Esophagus (tissue), 2 donors: ENCODE results near the gene IFT122. TPM values are rescaled to one million over a fixed set of nuclear protein-coding genes. Genes with fewer than 3 reads are reported as not detected.
"Not testable (repeated sequence)": the region's sequence is repeated elsewhere in the genome, so short reads cannot be mapped to it uniquely, and the experiment has no call there.

Experiments used
- H3K27ac ChIP-seq, 2 donors: one replicate each; pipeline ENCODE4 v1.5.1; 2013; ENCODE audit warnings: low read depth in 2 of 2, mild to moderate bottlenecking in 2 of 2, inconsistent platforms in 1 of 2, low read length in 1 of 2, moderate library complexity in 1 of 2
- H3K27me3 ChIP-seq, 2 donors: one replicate each; pipeline ENCODE4 v1.6.1; 2013; ENCODE audit warnings: low read length in 2 of 2, control low read depth in 1 of 2, mild to moderate bottlenecking in 1 of 2; ENCODE audit not compliant: insufficient read depth in 2 of 2, control insufficient read depth in 1 of 2
- H3K36me3 ChIP-seq, 2 donors: one replicate each; pipeline ENCODE4 v1.6.1; 2013; ENCODE audit warnings: low read length in 1 of 2; ENCODE audit not compliant: control insufficient read depth in 2 of 2, insufficient read depth in 2 of 2
- H3K4me1 ChIP-seq, 2 donors: one replicate each; pipeline ENCODE4 v1.6.1; 2013; ENCODE audit warnings: low read length in 1 of 2; ENCODE audit not compliant: control insufficient read depth in 2 of 2, insufficient read depth in 2 of 2
- H3K4me3 ChIP-seq, 2 donors: one replicate each; pipeline ENCODE4 v1.5.1; 2013; ENCODE audit warnings: low read length in 2 of 2, mild to moderate bottlenecking in 2 of 2, low read depth in 1 of 2, moderate library complexity in 1 of 2
- H3K9me3 ChIP-seq, 2 donors: one replicate each; pipeline ENCODE4 v1.6.1; 2013; ENCODE audit warnings: mild to moderate bottlenecking in 2 of 2, low read depth in 1 of 2, low read length in 1 of 2, moderate library complexity in 1 of 2; ENCODE audit not compliant: control insufficient read depth in 2 of 2, insufficient read depth in 1 of 2
- WGBS, 2 donors: extraction: QIAGEN DNeasy Blood & Tissue Kit; methylation state at CpG; one replicate each; pipeline ENCODE4 v1.1.7; 2013; 5-methylcytosine and 5-hydroxymethylcytosine counted together
- polyA plus RNA-seq, 2 donors: library from polyadenylated mRNA; stranded (reverse); fragments of 200-250 nt; gene quantifications; one replicate each; pipeline ENCODE4 v1.2.3, GENCODE V29; 2013
- donor health status: healthy with polysubstance abuse.
- donor health status: Bipolar disorder and iron deficiency.

Gene IFT122
- polyA plus RNA-seq, 2 donors, result 5.5 to 6.2 TPM

DNA sequence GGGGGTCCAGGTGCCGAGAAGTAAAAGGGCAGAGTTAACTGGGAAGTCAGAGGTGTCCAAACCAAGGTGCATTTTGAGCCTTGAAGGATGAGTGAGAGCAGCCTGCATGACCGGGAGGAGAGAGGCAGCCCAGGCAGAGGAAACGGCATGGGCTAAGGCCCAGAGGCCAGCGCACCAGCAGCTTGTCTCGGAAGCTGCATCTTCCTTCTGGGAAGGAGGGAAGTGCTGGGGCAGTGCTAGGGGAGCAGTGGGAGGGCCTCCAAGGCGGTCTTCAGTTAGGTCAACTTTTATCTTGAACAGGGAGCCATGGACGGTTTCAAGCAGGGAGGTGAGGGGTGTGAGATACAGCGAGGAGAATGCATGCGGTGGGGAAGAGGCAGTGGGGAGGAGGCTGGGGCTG lies 104.0 kb downstream of the IFT122 start:
- no peaks in the 10 kb centered on the region for H3K4me1 ChIP-seq
- WGBS, 2 donors, result 88 to 89% methylated on average over 9 of the region's 9 CpGs
- no peak overlapping the region for H3K27ac ChIP-seq
- no peaks in the 10 kb centered on the region for H3K9me3 ChIP-seq
- no peaks in the 10 kb centered on the region for H3K27me3 ChIP-seq
- H3K4me3 ChIP-seq, result no peak overlapping the region
- no peaks in the 10 kb centered on the region for H3K36me3 ChIP-seq

DNA sequence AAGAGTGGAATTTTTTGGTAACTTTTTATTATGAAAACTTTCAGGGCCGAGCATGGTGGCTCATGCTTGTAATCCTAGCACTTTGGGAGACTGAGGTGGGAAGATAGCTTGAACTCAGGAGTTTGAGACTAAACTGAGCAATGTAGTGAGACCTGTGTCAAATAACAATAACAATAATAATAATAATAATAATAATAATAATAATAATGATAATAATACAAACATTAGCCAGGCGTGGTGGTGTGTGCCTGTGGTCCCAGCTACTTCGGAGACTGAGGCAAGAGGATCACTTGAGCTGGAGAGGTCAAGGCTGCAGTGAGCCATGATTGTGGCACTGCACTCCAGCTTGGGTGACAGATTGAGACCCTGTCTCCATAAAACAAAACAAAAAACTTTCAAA lies 105.9 kb downstream of the IFT122 start:
- H3K36me3 ChIP-seq, H3K27me3 ChIP-seq, H3K4me3 ChIP-seq, H3K4me1 ChIP-seq, H3K9me3 ChIP-seq, H3K27ac ChIP-seq: not testable (repeated sequence)
- WGBS, 2 donors, result 92 to 93% methylated on average over 3 of the region's 3 CpGs

DNA sequence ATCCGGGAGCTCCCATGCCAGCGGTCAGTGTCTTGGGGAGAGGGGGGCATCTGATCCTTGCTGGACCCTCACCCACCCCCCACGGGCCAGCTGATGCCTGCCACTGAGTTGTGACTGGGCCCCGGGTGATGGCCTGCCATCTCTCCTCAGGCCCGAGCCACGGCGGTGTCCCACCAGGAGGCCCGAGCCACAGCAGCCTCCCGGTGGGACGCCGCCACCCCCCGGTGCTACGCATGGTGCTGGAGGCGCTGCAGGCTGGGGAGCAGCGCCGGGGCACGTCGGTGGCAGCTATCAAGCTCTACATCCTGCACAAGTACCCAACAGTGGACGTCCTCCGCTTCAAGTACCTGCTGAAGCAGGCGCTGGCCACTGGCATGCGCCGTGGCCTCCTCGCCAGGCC lies 107.2 kb downstream of the IFT122 start:
- no peak overlapping the region for H3K4me3 ChIP-seq
- no peaks in the 10 kb centered on the region for H3K27me3 ChIP-seq
- WGBS, 2 donors, result 96% methylated on average over 24 of the region's 24 CpGs
- H3K9me3 ChIP-seq, result no peaks in the 10 kb centered on the region
- no peaks in the 10 kb centered on the region for H3K36me3 ChIP-seq
- no peak overlapping the region for H3K27ac ChIP-seq
- H3K4me1 ChIP-seq, result no peaks in the 10 kb centered on the region

DNA sequence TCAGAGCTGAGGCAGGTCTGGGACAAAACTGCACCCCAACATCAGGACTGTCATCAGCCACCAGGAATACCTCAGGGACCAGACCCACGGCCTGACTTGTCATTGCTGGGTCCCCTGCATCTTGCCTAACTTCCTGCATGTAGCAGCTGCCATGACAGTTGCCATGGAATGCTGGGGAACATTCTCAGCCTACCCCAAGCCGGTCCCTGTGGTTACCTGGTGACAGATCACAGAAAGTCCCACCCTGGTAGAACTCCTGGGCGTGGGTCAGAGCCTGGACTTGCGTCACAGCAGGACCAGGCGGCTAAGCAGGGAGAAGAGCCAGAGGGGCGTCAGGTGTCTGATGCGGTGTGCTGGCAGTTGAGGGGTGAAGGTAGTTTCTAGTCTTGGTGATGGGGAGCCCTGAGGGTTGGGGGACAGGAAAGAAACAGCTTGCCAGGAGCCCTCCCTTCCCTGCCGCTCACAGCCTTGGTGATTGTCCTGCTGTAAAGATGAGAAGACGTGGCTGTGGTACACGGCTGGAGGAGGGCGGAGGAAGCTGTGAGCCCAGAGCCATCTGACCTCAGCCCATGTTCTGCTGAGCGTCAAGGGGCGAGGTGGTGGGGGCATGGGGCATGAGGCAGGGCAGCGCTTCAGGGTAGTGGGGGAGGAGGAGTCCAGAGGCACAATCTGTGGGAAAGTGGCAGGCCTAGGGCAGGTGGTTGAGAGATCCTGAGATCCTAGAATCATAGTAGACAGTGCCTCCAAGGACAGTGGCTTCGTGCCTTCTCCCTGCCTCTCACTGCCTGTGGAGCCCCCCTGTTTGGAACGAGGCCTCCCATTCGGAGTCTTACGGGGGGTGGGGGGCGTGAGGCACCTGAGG lies 108.3 kb downstream of the IFT122 start:
- WGBS, 2 donors, result 82 to 85% methylated on average over 19 of the region's 19 CpGs

DNA sequence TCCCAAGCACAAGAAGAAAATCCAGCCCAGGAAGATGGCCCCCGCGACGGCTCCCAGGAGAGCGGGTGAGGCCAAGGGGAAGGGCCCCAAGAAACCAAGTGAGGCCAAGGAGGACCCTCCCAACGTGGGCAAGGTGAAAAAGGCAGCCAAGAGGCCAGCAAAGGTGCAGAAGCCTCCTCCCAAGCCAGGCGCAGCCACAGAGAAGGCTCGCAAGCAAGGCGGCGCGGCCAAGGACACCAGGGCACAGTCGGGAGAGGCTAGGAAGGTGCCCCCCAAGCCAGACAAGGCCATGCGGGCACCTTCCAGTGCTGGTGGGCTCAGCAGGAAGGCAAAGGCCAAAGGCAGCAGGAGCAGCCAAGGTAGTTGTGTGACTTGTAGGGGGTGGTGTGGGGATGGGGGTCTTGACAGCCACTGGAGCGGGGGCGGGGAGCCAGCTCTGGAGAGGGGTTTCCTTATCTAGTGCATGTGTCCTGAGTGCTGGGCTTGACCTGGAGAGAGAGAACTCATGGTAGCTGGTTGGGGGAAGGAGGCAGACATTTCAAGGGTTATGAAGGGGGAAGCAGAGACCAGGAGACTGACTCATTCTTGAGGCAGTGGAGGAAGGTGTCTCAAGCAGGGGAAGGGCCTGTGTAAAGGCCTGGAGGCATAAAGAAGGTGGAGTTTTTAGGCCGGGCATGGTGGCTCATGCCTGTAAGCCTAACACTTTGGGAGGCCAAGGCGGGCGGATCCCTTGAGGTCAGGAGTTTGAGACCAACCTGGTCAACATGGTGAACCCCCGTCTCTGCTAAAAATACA lies 109.2 kb downstream of the IFT122 start:
- H3K4me3 ChIP-seq, result no peak overlapping the region
- 89 to 91% methylated on average over 18 of the region's 18 CpGs for WGBS, 2 donors
- no peaks in the 10 kb centered on the region for H3K36me3 ChIP-seq
- H3K27me3 ChIP-seq, result no peaks in the 10 kb centered on the region
- H3K27ac ChIP-seq, result no peak overlapping the region
- no peaks in the 10 kb centered on the region for H3K4me1 ChIP-seq
- no peaks in the 10 kb centered on the region for H3K9me3 ChIP-seq

More for the DNA sequence above, 108.3 kb downstream of the IFT122 start:
- Histone ChIP-seq H3K27ac (no peak overlapping the region), H3K9me3 (no peaks in the 10 kb centered on the region), H3K27me3 (no peaks in the 10 kb centered on the region), H3K4me3 (no peak overlapping the region), H3K36me3 (no peaks in the 10 kb centered on the region), H3K4me1 (no peaks in the 10 kb centered on the region)

DNA sequence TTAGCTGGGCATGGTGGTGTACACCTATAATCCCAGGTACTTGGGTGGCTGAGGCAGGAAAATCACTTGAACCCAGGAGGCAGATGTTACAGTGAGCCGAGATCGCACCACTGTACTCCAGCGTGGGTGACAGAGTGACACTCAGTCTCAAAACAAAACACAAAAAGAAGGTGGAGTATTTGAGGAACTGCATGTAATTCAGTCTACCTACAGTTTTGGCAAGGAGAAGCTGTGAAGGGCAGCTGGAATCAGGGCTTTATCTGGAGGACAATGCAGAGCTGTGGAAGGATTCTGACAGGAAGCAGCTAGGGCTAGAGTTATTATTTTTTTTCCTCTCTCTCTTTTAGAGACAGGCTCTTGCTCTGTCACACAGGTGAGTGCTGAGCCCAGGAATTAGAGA lies 109.8 kb downstream of the IFT122 start:
- Histone ChIP-seq H3K27me3 (no peaks in the 10 kb centered on the region), H3K4me1 (no peaks in the 10 kb centered on the region), H3K4me3 (no peak overlapping the region), H3K27ac (no peak overlapping the region), H3K9me3 (no peaks in the 10 kb centered on the region), H3K36me3 (no peaks in the 10 kb centered on the region)
- WGBS, 2 donors, result 93% methylated on average over 3 of the region's 3 CpGs

DNA sequence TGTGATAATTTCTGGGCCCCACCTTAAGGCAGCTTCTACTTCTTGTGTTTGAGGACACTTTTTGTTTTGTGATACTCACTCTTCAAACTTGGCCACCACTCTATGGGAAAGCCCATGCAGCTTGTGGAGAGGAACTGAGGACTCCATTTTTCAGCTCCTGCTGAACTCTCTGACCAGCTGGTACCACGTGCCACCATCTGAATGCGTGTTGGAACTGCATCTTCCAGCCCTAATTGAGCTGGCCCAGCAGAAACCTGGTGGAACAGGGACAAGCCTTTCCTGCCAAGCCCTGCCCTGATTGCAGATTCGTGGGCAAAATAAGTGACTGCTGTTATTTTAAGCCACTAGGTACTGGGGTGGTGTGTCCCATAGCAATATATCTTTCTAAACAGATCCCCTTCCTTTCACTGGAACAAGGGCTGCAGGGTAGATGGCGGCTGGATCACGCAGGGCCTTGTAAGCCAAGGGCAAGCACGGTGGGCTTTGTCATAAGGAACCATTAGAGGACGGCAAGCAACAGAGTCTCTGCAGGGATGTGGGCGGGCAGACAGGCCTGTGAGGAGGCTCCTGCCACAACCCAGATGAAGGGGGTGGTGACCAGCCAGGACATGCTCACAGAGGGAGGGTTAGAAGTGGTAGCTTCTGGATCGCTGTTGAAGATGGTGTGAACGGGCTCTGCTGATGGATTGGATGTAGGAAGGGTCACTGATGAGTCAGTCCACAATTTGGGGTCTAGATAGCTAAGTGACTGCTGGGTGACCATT lies 112.4 kb downstream of the IFT122 start:
- Histone ChIP-seq H3K4me1 (peaks cover 3% of the 10 kb centered on the region in 2 donors), H3K27me3 (no peaks in the 10 kb centered on the region), H3K36me3 (peaks cover 0 to 2% of the 10 kb centered on the region in 2 donors), H3K9me3 (no peaks in the 10 kb centered on the region), H3K4me3 (no peak overlapping the region), H3K27ac (no peak overlapping the region)
- 68 to 69% methylated on average over 10 of the region's 10 CpGs for WGBS, 2 donors

DNA sequence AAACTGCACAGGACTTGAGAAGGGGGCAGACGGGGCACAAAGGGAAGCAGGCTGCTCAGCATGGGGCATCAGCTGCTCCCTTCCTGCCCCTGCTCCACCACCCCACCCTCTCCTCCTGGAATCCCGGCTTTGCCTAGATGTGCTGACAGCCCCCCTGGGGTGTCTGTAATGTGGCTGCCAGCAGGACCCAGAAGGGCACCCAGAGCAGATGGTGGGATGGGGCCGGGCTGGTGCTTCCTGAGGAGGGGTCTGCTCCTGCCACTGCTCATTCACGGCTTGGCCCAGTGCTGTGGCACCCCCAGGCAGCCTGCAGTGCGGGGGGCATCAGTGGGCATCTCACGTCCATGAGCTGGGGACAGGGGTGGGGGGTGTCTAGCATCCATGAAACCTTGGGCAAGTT lies 113.1 kb downstream of the IFT122 start:
- Histone ChIP-seq H3K36me3 (peaks cover 0 to 2% of the 10 kb centered on the region in 2 donors), H3K9me3 (no peaks in the 10 kb centered on the region), H3K4me1 (peaks cover 4 to 5% of the 10 kb centered on the region in 2 donors), H3K4me3 (no peak overlapping the region), H3K27me3 (no peaks in the 10 kb centered on the region), H3K27ac (no peak overlapping the region)
- WGBS, 2 donors, result 73% methylated on average over 6 of the region's 6 CpGs

DNA sequence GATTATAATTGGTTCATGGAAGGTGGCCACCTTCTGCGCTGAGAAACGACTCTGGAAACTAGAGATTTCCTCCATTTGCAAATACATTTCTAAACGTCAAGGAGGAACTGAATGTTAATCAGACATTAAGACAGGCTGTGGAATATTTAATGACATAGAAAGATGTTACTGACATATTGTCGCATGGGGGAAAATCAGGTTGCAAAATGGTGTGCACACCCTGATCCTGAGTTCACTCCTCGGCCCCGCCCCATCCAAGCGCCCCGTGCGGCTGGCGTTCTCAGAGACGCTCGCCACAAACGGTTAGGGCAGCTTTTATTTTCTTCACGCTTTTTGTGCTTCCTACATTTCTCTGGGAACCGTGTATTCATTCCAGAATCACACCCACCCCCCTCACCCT lies 113.7 kb downstream of the IFT122 start:
- WGBS, 2 donors, result 46 to 50% methylated on average over 15 of the region's 15 CpGs
- Histone ChIP-seq H3K9me3 (no peaks in the 10 kb centered on the region), H3K4me1 (peaks cover 4 to 5% of the 10 kb centered on the region in 2 donors), H3K27ac (no peak overlapping the region), H3K4me3 (no peak overlapping the region), H3K36me3 (peaks cover 0 to 2% of the 10 kb centered on the region in 2 donors), H3K27me3 (no peaks in the 10 kb centered on the region)
